HG02870 (cell line): ENCODE measurements around the gene INMT.
"Not testable (repeated sequence)": the region's sequence is repeated elsewhere in the genome, so short reads cannot be mapped to it uniquely, and the experiment has no call there.

ENCODE experiments used
- ATAC-seq: cut with Tn5 transposase; IDR thresholded peaks from one replicate; pipeline ENCODE4 v1.9.1; 2021; ENCODE audit warnings: mild to moderate bottlenecking, moderate library complexity; ENCODE audit not compliant: unreplicated experiment

INMT gene

GRCh38 chr7:30751696-30752273, at the start of gene INMT:
TSS of gene INMT (plus strand) at chr7:30752135. CDS start at chr7:30752151, 16 bp downstream.
- ATAC-seq: no peak

GRCh38 chr7:30702200-30702599, 49.7 kb upstream of the INMT start:
- no peak for ATAC-seq

- ATAC-seq: no peak
Observed at GRCh38 chr7:30703756-30704155, 48.2 kb upstream of the INMT start.

- no peak for ATAC-seq
Observed at GRCh38 chr7:30705008-30705407, 46.9 kb upstream of the INMT start.

- ATAC-seq: no peak
Observed at GRCh38 chr7:30705596-30705995, 46.3 kb upstream of the INMT start.

- no peak for ATAC-seq
Observed at GRCh38 chr7:30706316-30706715, 45.6 kb upstream of the INMT start.

- ATAC-seq: no peak
Observed at GRCh38 chr7:30706908-30707307, 45.0 kb upstream of the INMT start.

- no peak for ATAC-seq
Observed at GRCh38 chr7:30707391-30708357, 44.3 kb upstream of the INMT start.

GRCh38 chr7:30708412-30708811, 43.5 kb upstream of the INMT start:
- ATAC-seq: no peak

GRCh38 chr7:30708983-30709382, 43.0 kb upstream of the INMT start:
- no peak for ATAC-seq

- no peak for ATAC-seq
Observed at GRCh38 chr7:30709549-30709948, 42.4 kb upstream of the INMT start.

- no peak for ATAC-seq
Observed at GRCh38 chr7:30710669-30711068, 41.3 kb upstream of the INMT start.

- ATAC-seq: no peak
Observed at GRCh38 chr7:30713392-30713791, 38.5 kb upstream of the INMT start.

- ATAC-seq: no peak
Observed at GRCh38 chr7:30714129-30714528, 37.8 kb upstream of the INMT start.

GRCh38 chr7:30717181-30717580, 34.8 kb upstream of the INMT start:
- ATAC-seq: no peak

- ATAC-seq: not testable (repeated sequence)
Observed at GRCh38 chr7:30719434-30719833, 32.5 kb upstream of the INMT start.

GRCh38 chr7:30721211-30721610, 30.7 kb upstream of the INMT start:
- no peak for ATAC-seq

GRCh38 chr7:30722187-30722586, 29.7 kb upstream of the INMT start:
- ATAC-seq: no peak

- no peak for ATAC-seq
Observed at GRCh38 chr7:30722671-30723070, 29.3 kb upstream of the INMT start.

- no peak for ATAC-seq
Observed at GRCh38 chr7:30723776-30724175, 28.2 kb upstream of the INMT start.

GRCh38 chr7:30726296-30727006, 25.5 kb upstream of the INMT start:
- ATAC-seq: no peak
